ENCODE results near the gene SPIC.
A peak's percentile ranks its signal among the peaks of the same experiment; 100 is the strongest.

SPIC gene

DNA sequence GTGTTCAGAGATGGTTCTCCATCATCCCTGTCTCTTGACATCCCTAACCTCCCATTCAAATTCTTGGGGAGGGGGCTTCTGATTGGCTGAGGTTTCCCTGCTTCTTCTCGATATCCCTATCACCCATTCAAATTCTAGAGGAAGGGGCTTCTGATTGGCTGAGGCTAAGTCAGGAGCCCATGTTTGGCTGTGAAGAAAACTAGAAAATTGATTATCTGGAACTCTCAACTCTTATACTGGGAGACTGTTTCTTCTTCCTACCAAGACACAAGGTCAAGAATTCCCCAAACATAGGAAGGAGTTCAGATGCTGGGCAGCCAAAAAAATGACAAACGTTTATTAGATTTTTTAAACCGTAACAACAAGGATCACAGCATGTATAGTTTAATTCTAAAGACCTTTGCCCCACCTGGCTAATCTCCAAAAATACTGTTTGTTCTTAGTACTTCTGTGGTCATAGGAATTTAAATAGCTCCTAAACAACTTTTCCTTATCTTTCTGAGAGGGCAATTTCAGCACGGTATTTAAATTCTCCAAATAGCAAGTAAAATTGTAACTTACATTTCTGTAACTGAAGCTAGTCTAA, 26.4 kb downstream of the SPIC start:
- in situ Hi-C loops (cut with HindIII; ENCODE audit: low sequenced_read_pairs), result no loop called here
- H3K4me3 ChIP-seq (ENCODE audit: low read depth, low read length), result no peak overlapping the region
- DNase-seq (ENCODE audit: low read depth, low spot score), result peak; percentile 12
- TF ChIP-seq CTCF (IDR thresholded peaks at IDR 0.05; ENCODE audit: low read depth, low read length), result no peak

GRCh38 chr12:101521136-101521535, 46.0 kb downstream of the SPIC start:
- in situ Hi-C loops (cut with HindIII; ENCODE audit: low sequenced_read_pairs), result no loop called here
- DNase-seq (ENCODE audit: low read depth, low spot score), result no peak
- no peak for TF ChIP-seq CTCF (IDR thresholded peaks at IDR 0.05; ENCODE audit: low read depth, low read length)
- H3K4me3 ChIP-seq (ENCODE audit: low read depth, low read length), result no peak overlapping the region

GRCh38 chr12:101527682-101528081, 52.5 kb downstream of the SPIC start:
- H3K4me3 ChIP-seq (ENCODE audit: low read depth, low read length), result no peak overlapping the region
- DNase-seq (ENCODE audit: low read depth, low spot score), result no peak
- TF ChIP-seq CTCF (IDR thresholded peaks at IDR 0.05; ENCODE audit: low read depth, low read length), result no peak
- in situ Hi-C loops (cut with HindIII; ENCODE audit: low sequenced_read_pairs), result no loop called here

DNA sequence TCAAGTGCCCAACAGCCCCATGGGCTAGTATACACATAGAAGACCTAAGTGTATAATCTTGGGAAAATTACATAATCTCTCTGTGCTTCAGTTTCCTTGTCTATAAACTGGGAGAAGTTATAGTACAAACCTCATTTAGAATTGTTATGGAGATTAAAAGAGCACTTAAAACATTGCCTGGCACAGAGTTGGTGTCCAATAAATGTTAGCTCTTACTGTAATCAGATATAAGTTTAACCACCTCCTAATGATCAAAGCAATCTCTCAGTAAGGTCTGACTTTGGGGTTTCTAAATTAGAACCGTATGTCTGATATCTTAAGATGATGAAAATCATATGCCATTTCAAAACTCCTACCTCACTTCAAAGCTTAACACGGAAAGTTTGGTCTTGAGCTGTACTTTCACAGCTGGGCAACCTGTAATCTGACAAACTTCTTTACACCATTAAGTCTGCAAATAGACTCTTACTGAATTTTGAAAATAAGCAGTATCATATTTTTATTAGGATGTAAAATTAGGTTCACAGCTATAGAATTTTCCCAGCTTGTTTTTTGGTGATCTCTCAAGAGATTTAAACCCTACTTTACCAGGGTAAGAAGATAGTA, 61.0 kb downstream of the SPIC start:
- H3K4me3 ChIP-seq (ENCODE audit: low read depth, low read length), result no peak overlapping the region
- no peak for TF ChIP-seq CTCF (IDR thresholded peaks at IDR 0.05; ENCODE audit: low read depth, low read length)
- in situ Hi-C loops (cut with HindIII; ENCODE audit: low sequenced_read_pairs), result no loop called here
- DNase-seq (ENCODE audit: low read depth, low spot score), result no peak

All from astrocyte of the spinal cord (primary cell).